ENCODE data around the gene CAMSAP2.

CAMSAP2 gene

GRCh38 chr1:200899954-200900867 lies 161.5 kb downstream of the CAMSAP2 start:
- no peak for DNase-seq (ENCODE audit: low read depth)

GRCh38 chr1:200900877-200901276 lies 162.2 kb downstream of the CAMSAP2 start:
- no peak for DNase-seq (ENCODE audit: low read depth)

GRCh38 chr1:200901350-200901749 lies 162.7 kb downstream of the CAMSAP2 start:
- DNase-seq (ENCODE audit: low read depth): no peak

GRCh38 chr1:200901796-200902444 lies 163.2 kb downstream of the CAMSAP2 start:
- no peak for DNase-seq (ENCODE audit: low read depth)

DNA sequence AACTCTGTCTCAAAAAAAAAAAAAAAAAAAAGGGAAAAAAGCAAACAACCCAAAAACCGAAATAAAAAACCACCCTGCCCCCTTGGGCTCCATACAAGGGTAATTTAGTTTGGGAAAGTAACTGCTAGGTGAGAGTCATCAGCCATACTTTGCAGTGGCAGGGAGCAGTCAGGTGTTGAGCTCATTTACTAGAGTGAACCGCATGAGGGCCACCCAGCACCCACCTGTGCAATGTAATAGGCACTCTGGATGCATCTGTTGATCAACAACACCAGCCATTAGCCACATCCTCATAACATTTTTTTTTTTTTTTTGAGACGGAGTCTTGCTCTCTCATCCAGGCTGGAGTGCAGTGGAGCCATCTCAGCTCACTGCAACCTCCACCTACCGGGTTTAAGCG lies 165.1 kb downstream of the CAMSAP2 start:
- DNase-seq (ENCODE audit: low read depth): no peak

- DNase-seq (ENCODE audit: low read depth): no peak
These were observed 166.1 kb downstream of the CAMSAP2 start for GRCh38 chr1:200904772-200905171.

DNA sequence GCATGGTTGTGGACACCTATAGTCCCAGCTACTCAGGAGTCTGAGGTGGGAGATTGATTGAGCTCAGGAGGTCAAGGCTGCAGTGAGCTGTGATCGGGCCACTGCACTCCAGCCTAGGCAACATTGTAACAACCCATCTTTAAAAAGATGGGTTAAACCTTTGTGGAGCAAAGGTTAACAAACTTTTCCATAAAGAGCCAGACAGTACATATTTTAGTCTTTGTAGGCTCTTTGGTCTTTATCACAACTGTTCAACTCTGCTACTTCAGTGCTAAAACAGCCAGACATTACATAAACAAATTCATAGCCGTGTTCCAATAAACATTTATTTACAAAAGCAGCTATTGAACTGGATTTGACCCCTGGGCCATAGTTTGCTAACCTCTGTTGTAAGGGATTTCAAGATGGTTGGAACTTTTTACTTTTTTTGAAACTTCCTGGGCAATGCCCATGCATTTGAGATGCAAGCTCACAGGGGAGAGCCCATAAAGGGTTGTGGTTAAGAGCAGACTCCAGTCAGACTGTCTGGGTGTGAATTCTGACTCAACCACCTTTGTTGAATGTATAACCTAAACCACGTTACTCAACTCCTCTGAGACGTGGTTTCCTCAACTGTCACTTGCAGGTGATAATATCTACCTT lies 166.8 kb downstream of the CAMSAP2 start:
- no peak for DNase-seq (ENCODE audit: low read depth)

DNA sequence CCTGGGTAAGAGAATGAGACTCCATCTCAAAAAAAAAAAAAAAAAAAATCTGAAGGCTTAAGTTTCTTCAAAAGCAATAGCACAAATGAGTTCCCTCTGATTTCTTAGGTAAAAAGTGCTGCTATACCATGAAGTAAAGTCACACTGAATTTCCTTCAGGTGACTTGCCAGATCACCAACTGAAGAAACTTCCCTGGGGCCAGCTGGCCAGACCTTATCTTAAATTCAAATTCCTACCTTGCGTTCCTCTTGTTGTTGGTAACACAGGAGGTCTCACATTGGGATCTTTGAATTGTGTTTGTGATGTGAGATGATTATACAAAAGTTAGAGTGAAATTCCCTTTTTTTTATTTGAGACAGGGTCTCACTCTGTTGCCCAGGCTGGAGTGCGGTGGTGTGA lies 167.8 kb downstream of the CAMSAP2 start:
- no peak for DNase-seq (ENCODE audit: low read depth)

DNA sequence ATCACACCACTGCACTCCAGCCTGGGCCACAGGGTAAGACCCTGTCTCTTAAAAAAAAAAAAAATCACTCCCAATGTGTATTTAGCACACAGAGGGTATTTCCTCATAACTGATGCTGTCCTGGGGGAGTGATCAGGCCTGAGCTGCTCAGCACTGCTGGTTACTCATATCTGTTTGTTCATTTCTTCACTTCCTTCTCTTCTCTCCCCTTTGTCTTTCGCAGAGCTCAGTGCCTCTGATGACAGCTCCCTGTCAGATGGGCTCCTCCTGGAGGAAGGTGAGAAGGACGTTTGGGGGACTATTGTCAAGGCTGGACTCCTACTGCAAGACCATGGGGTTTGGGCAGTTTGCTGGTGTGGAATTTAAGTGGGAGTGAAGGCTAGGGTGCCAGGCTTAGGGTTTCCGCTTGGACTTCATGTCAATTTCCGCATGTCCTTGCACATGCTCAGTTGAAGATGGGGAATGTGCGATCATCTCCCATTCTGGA lies 169.0 kb downstream of the CAMSAP2 start:
- DNase-seq (ENCODE audit: low read depth): no peak

GRCh38 chr1:200908191-200908868 lies 169.6 kb downstream of the CAMSAP2 start:
- DNase-seq (ENCODE audit: low read depth): no peak

DNA sequence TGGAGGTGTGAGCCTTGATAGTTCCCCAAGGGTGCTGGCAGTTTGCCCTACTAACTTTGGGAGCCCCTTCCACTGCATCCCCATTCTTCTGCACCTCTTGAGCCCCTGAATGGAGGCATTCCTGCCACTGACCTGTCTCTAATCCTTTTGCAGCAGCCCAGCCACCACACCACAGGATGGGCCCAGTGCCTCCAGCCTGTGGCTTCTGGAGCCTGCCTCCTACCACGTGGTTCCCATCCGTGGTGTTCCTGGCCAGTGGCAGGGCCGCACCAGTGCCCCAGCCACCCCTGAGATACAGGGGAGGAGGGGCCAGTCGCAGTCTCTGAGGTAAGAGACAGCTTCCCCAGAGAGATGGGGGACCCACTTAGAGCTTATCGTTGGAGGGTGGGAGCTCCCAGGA lies 170.4 kb downstream of the CAMSAP2 start:
- DNase-seq (ENCODE audit: low read depth): no peak

DNA sequence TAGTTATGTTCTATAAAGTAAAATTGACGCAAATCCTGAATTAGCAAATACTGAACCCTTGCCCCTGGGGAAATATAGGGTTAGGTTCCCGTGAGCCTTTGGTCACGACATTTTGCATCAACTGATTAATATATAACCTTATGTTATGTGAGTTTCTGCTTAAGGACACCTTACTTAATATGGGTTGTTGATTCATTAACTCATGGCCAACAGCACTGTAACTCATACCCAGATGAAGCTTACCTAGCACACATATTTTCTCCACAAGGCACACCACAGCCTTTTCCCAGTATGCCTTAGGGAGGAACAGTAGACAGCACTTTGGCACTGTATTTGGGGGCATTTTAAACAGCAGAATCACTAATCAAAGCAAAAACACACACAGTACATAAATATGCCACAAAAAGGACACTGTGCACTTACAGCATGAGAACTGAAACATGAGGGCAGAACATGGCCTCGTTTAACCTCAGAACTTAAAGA lies 171.1 kb downstream of the CAMSAP2 start:
- no peak for DNase-seq (ENCODE audit: low read depth)

All from HS-5 (cell line).